ENCODE data around the gene NFXL1.

Gene NFXL1

DNA sequence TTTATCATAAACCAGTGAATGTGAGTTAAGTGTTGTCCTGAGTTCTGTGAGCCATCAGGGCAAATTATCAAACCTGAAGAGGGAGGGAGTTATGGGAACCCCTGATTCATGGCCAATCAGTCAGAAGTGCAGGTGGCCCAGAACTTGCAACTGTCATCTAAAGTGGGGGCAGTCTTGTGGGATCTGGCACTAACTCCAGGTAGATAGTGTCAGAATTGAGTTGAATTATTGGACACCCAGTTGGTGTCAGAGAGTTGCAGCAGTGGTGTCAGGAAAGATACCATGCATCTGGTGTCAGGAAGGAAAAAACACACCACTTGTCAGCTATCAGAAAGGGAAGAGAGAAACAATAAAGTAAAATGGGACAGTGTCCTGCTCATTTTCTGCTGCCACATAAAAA is 84.9 kb downstream of the NFXL1 start:
- peaks cover 14% of the 10 kb centered on the region for H3K4me1 Mint-ChIP-seq

DNA sequence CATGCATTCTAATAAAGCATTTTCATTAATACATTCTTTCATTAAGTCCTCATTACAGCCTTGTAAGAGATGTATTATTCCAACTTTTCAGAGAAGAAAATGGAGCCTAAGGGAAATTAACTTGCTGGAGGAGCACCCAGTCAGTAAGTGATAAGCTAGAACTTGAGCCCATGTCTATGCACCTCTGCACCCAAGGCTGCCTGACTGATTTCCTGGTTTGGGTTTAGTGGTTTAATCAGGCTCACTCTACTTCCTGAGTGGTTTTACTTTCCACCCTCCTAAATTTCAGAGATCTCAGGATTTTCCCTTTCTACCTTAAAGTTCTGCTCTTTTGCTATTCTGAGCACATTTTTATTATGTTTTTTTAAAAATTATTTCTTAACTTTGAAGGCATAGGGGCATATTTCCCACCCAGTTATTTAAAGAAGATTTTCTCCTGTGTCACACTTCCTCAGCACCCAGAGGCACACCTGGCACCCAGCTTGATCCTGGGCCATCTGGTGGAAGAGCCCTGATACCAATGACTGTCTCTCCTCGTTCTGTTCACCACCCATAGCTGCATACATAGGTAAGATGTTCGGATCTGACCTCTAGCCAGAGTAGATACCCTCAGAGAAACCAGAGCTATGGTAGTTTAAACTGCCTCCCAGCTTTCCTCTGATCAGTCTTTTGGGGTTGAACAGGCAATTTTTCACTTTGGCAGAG is 86.9 kb downstream of the NFXL1 start:
- no peak overlapping the region for H3K27ac Mint-ChIP-seq
- ATAC-seq (no peak), DNase-seq (ENCODE audit: low spot score in 2 of 2) (no peak)
- no peaks in the 10 kb centered on the region for H3K36me3 Mint-ChIP-seq
- H3K9me3 Mint-ChIP-seq: no peaks in the 10 kb centered on the region
- peaks cover 14% of the 10 kb centered on the region for H3K4me1 Mint-ChIP-seq
- H3K4me3 Mint-ChIP-seq: no peak overlapping the region

More for the DNA sequence above, 84.9 kb downstream of the NFXL1 start:
- peaks cover 3% of the 10 kb centered on the region for H3K9me3 Mint-ChIP-seq
- H3K36me3 Mint-ChIP-seq: no peaks in the 10 kb centered on the region
- ATAC-seq: no peak
- no peak overlapping the region for H3K27ac Mint-ChIP-seq
- no peak for DNase-seq (ENCODE audit: low spot score in 2 of 2)
- no peak overlapping the region for H3K4me3 Mint-ChIP-seq

DNA sequence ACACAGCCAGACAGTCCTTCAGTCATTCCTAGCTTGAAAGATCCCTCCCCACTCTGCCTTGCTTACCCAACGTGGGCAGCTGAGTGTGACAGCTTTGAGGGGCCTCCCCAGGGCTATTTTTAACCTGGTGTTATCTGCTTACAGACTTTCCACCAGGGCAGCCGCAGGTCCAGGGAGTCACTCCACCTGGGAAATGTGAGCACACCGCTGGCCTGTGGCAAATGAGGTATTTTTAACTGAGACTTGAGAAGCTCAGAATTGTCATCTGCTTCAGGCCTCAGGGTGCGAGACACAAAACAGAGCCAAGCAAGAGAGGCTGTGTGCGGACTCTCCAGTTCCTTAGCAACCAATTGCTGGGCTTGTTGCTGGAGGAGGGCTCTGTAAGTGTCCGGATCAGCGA is 89.5 kb downstream of the NFXL1 start:
- H3K4me3 Mint-ChIP-seq: no peak overlapping the region
- H3K9me3 Mint-ChIP-seq: no peaks in the 10 kb centered on the region
- DNase-seq (ENCODE audit: low spot score in 2 of 2) (no peak), ATAC-seq (no peak)
- H3K4me1 Mint-ChIP-seq: peaks cover 6% of the 10 kb centered on the region
- no peaks in the 10 kb centered on the region for H3K36me3 Mint-ChIP-seq
- H3K27ac Mint-ChIP-seq: no peak overlapping the region

DNA sequence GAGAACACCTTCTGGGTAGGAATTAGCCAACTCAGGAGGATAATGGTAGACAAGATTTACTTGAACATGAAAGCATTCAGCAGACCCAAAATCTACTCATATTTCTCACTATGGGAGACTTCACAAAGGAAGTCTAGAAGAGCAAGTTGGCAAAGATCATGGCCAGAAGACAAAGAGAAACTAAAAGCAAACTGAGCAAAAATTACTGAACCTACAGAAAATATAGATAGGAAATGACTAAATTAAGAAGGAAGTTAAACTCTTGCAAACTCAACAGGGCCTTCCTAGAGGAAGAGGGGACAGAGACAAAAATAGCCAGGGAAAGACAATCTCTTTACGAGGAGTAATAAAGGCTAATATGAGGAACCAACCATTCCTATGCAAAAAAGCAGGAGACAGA is 95.2 kb downstream of the NFXL1 start:
- no peak overlapping the region for H3K4me3 Mint-ChIP-seq
- ATAC-seq: no peak
- peaks cover 7% of the 10 kb centered on the region for H3K4me1 Mint-ChIP-seq
- DNase-seq (ENCODE audit: low spot score in 2 of 2): no peak
- H3K36me3 Mint-ChIP-seq: no peaks in the 10 kb centered on the region
- no peaks in the 10 kb centered on the region for H3K9me3 Mint-ChIP-seq
- no peak overlapping the region for H3K27ac Mint-ChIP-seq

DNA sequence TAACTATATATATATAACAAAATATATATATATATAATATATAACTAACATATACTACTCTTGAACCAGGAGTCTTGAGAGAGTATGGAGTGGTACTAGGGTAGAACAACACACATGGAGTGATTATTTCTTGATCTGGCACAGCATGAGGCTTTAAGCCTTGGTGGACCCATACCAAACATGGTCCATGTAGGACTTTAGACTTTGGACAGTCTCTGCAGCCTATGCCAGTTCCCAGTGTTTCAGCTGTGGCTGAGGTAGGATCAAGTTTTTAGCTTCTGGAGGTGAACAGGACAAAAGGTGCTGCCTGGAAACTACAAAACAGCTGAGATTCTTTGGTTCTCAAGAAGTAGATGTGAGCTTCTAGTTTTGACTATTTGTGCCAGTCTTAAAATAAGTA is 97.1 kb downstream of the NFXL1 start:
- DNase-seq (ENCODE audit: low spot score in 2 of 2) (no peak), ATAC-seq (no peak)
- Mint-ChIP-seq H3K4me3 (no peak overlapping the region), H3K9me3 (no peaks in the 10 kb centered on the region), H3K4me1 (peaks cover 7% of the 10 kb centered on the region), H3K27ac (no peak overlapping the region), H3K36me3 (no peaks in the 10 kb centered on the region)

DNA sequence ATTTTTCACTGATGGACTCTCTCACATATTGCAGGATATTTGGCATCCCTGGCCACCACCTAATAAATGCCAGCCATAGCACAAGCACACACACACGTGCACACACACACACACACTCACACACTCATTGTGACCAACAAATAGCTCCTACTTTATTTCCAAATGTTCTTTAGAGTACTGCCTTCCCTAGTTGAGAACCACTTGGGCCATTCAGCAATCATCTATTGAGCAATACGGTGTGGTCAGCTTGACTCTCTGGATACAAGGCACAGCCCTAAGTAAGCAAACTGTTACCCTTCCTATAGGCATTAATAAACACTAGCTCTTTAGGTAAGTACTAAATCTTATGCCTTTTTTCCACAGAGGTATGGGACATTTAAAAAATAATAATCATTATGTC is 97.6 kb downstream of the NFXL1 start:
- Mint-ChIP-seq H3K36me3 (no peaks in the 10 kb centered on the region), H3K4me1 (peaks cover 7% of the 10 kb centered on the region), H3K4me3 (no peak overlapping the region), H3K9me3 (no peaks in the 10 kb centered on the region), H3K27ac (no peak overlapping the region)
- ATAC-seq (no peak), DNase-seq (ENCODE audit: low spot score in 2 of 2) (no peak)

DNA sequence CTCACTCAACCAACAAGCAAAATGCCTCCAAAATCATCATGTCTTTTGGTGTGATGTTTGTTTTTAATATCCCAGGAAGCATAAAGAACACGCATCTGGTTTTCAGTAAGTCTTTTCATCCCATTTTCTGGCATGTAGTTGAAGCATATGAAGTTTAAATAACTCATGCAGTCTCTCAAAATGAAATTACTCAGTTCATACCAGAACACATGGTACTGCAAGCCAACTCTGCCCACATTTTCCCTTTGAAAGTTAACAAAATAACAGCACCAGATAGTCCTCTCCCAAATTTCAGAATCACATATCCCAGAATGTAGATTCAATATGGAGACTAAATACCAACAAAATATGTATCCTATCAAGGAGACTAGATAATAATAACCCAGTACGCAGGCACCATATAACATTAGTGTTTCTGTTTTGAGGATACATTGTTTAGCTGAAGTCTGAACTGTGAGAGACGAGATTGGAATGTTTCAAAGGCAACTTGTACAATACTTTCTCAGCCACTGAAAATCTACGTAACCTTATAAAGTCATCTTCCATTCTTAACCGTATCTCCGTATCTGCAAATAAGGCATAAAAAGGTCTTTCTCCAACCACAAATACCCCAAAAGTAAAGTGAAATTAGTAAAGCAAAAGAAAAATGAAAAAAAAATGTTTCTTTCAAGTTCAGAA is 99.6 kb downstream of the NFXL1 start:
- H3K4me3 Mint-ChIP-seq: no peak overlapping the region
- ATAC-seq (no peak), DNase-seq (ENCODE audit: low spot score in 2 of 2) (no peak)
- no peaks in the 10 kb centered on the region for H3K9me3 Mint-ChIP-seq
- peaks cover 7% of the 10 kb centered on the region for H3K4me1 Mint-ChIP-seq
- H3K27ac Mint-ChIP-seq: no peak overlapping the region
- H3K36me3 Mint-ChIP-seq: no peaks in the 10 kb centered on the region

DNA sequence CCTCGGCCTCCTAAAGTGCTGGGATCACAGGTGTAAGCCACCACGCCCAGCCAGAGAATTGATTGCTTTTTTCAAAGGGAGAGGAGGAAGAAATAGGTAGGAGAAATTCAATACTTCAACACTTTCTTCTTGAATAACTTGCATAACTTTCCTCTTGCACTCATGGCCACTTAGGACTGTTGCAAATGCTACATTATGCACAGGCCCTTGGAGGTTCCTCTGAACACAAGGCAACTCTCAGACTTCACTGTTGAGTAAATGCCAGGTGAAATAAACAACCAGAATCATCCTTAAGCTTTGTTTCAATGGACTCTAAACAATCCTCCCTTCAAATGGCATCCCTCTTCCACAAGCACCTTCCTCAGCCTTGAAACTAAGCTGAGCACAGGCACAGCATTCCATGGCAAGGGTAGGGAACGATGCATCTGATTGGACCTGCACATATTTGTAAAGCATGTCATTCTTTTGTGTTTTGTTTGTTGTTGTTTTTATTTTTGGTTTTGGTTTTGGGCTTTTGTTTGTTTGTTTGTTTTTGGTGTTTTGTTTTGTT is 104.7 kb downstream of the NFXL1 start:
- H3K27ac Mint-ChIP-seq: no peak overlapping the region
- H3K36me3 Mint-ChIP-seq: no peaks in the 10 kb centered on the region
- no peaks in the 10 kb centered on the region for H3K9me3 Mint-ChIP-seq
- H3K4me3 Mint-ChIP-seq: no peak overlapping the region
- DNase-seq (ENCODE audit: low spot score in 2 of 2): no peak
- H3K4me1 Mint-ChIP-seq: no peaks in the 10 kb centered on the region
- no peak for ATAC-seq

DNA sequence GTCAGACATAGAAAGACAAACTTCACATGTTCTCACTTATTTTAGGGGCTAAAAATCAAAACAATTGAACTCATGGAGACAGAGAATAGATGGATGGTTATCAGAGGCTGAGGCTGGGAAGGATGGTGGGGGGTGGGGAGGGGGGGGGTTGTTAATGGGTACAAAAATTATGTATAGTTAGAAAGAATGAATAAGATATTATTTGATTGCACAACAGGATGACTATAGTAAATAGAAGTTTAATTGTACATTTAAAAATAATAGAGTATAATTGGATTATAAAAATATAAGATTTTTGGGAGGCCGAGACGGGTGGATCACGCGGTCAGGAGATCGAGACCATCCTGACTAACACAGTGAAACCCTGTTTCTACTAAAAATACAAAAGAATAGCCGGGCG is 109.8 kb downstream of the NFXL1 start:
- Mint-ChIP-seq H3K4me1 (no peaks in the 10 kb centered on the region), H3K27ac (no peak overlapping the region), H3K9me3 (peaks cover 3% of the 10 kb centered on the region), H3K36me3 (no peaks in the 10 kb centered on the region), H3K4me3 (no peak overlapping the region)
- DNase-seq (ENCODE audit: low spot score in 2 of 2) (no peak), ATAC-seq (no peak)

DNA sequence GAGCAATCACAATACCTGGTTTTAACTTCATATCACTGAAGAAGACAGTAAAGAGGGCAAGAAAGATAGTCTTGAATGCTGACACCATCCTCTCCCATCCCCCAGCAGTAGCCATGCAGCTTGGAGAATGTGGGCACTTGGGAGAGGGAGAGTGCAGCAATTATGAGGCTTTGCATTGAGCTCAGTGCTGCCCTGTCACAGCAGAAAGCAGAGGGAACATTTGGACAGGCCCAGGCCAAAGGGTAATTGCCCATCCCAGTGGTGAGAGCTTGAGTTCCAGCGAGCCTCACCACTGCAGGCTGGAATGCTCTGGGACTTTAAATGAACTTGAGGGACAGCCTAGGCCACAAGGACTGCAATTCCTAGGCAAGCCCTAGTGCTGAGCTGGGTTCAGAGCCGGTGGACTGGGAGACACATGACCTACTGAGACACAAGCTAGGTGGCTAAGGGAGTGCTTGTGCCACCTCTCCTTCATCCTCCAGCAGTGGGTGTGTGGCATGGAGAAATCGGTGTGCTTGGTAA is 112.8 kb downstream of the NFXL1 start:
- Mint-ChIP-seq H3K36me3 (no peaks in the 10 kb centered on the region), H3K4me1 (no peaks in the 10 kb centered on the region), H3K27ac (no peak overlapping the region), H3K4me3 (no peak overlapping the region), H3K9me3 (peaks cover 3% of the 10 kb centered on the region)
- ATAC-seq (peak; percentile 32), DNase-seq (ENCODE audit: low spot score in 2 of 2) (no peak)

DNA sequence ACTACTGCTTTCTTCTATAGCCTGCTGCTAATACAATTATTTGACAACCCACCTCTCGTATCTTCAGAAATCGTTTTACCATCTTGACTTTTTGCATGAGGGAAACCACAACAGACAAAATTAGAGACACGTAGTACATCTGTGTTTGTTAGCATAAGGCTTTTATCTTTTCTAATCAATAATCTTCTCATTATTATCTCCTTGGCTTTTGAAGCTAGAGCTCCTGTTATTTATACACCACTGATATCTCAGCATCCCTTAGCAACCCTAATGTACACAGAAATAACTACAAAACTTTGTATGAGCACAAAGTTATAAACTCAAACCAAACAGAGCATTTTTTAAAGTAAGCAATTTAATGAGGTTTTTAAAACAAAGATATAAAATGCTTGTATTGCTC is 116.2 kb downstream of the NFXL1 start:
- Mint-ChIP-seq H3K4me1 (no peaks in the 10 kb centered on the region), H3K9me3 (no peaks in the 10 kb centered on the region), H3K4me3 (no peak overlapping the region), H3K27ac (no peak overlapping the region), H3K36me3 (no peaks in the 10 kb centered on the region)
- no peak for ATAC-seq
- no peak for DNase-seq (ENCODE audit: low spot score in 2 of 2)
